ENCODE measurements around the gene AIDA.

- TF ChIP-seq POLR2A (IDR thresholded peaks at IDR 0.05) (no peak), CTCF (IDR thresholded peaks at IDR 0.05) (no peak), POLR2AphosphoS5 (IDR thresholded peaks at IDR 0.05) (no peak)
These were observed 79.5 kb downstream of the AIDA start for GRCh38 chr1:222632749-222633148.
